ENCODE results near the gene PYCARD. TPM values are rescaled to one million over a fixed set of nuclear protein-coding genes. Genes with fewer than 3 reads are reported as not detected.

The PYCARD gene
- total and polyA plus RNA-seq, 2 experiments from 2014 or later, result 9.4 to 16.1 TPM

GRCh38 chr16:31194898-31195297, 7.7 kb downstream of the PYCARD start:
- Histone ChIP-seq H3K27ac (no peak overlapping the region), H3K4me2 (no peak overlapping the region), H4K20me1 (ENCODE audit: insufficient read depth, poor library complexity, severe bottlenecking) (peaks cover 72% of the 10 kb centered on the region), H3K4me3 (no peak overlapping the region), H3K9me2 (replicated peaks; ENCODE audit: insufficient read depth) (no peaks in the 10 kb centered on the region), H3K27me3 (no peaks in the 10 kb centered on the region), H3K79me2 (peaks cover 10% of the 10 kb centered on the region), H3K9me3 (ENCODE audit: low read depth) (no peaks in the 10 kb centered on the region), H3K36me3 (replicated peaks; ENCODE audit: insufficient read depth, low read depth) (peaks cover 4% of the 10 kb centered on the region), H3K4me1 (ENCODE audit: insufficient read depth) (no peaks in the 10 kb centered on the region), H2AFZ (no peak overlapping the region)
- 95% methylated on average over 7 of the region's 7 CpGs for WGBS (ENCODE audit: low lambda C conversion rate, missing lambda C conversion rate)
- TF ChIP-seq EZH2 (IDR thresholded peaks at IDR 0.05; ENCODE audit: borderline replicate concordance) (no peak), CTCF (IDR thresholded peaks at IDR 0.05; ENCODE audit: poor library complexity) (no peak), EZH2phosphoT487 (IDR thresholded peaks at IDR 0.05; ENCODE audit: low read depth, severe bottlenecking, unreplicated experiment) (no peak)
- no peak for DNase-seq (ENCODE audit: low spot score)

- Histone ChIP-seq H3K27me3 (no peaks in the 10 kb centered on the region), H3K79me2 (peaks cover 20% of the 10 kb centered on the region), H3K4me2 (no peak overlapping the region), H3K4me3 (no peak overlapping the region), H4K20me1 (ENCODE audit: insufficient read depth, poor library complexity, severe bottlenecking) (peaks cover 75% of the 10 kb centered on the region), H3K36me3 (replicated peaks; ENCODE audit: insufficient read depth, low read depth) (peaks cover 8% of the 10 kb centered on the region), H3K9me3 (ENCODE audit: low read depth) (no peaks in the 10 kb centered on the region), H3K4me1 (ENCODE audit: insufficient read depth) (no peaks in the 10 kb centered on the region), H2AFZ (no peak overlapping the region), H3K27ac (no peak overlapping the region), H3K9me2 (replicated peaks; ENCODE audit: insufficient read depth) (no peaks in the 10 kb centered on the region)
- DNase-seq (ENCODE audit: low spot score), result no peak
- TF ChIP-seq EZH2phosphoT487 (IDR thresholded peaks at IDR 0.05; ENCODE audit: low read depth, severe bottlenecking, unreplicated experiment), result no peak
- TF ChIP-seq CTCF (IDR thresholded peaks at IDR 0.05; ENCODE audit: poor library complexity), result no peak
- no peak for TF ChIP-seq EZH2 (IDR thresholded peaks at IDR 0.05; ENCODE audit: borderline replicate concordance)
- 100% methylated on average over 2 of the region's 2 CpGs for WGBS (ENCODE audit: low lambda C conversion rate, missing lambda C conversion rate)
Observed at GRCh38 chr16:31193874-31194273, 8.7 kb downstream of the PYCARD start.

- WGBS (ENCODE audit: low lambda C conversion rate, missing lambda C conversion rate), result 95% methylated on average over 16 of the region's 16 CpGs
- Histone ChIP-seq H3K79me2 (peaks cover 27% of the 10 kb centered on the region), H2AFZ (no peak overlapping the region), H3K36me3 (replicated peaks; ENCODE audit: insufficient read depth, low read depth) (peaks cover 8% of the 10 kb centered on the region), H3K27me3 (no peaks in the 10 kb centered on the region), H3K9me3 (ENCODE audit: low read depth) (no peaks in the 10 kb centered on the region), H3K9me2 (replicated peaks; ENCODE audit: insufficient read depth) (no peaks in the 10 kb centered on the region), H3K27ac (no peak overlapping the region), H4K20me1 (ENCODE audit: insufficient read depth, poor library complexity, severe bottlenecking) (peaks cover 77% of the 10 kb centered on the region), H3K4me2 (no peak overlapping the region), H3K4me1 (ENCODE audit: insufficient read depth) (no peaks in the 10 kb centered on the region), H3K4me3 (no peak overlapping the region)
- no peak for DNase-seq (ENCODE audit: low spot score)
- no peak for TF ChIP-seq EZH2 (IDR thresholded peaks at IDR 0.05; ENCODE audit: borderline replicate concordance)
- no peak for TF ChIP-seq CTCF (IDR thresholded peaks at IDR 0.05; ENCODE audit: poor library complexity)
Observed at GRCh38 chr16:31192856-31193642, 9.5 kb downstream of the PYCARD start.
